ENCODE data around the gene ZNRF3.

Gene ZNRF3

GRCh38 chr22:28874811-28875320 is 8.5 kb upstream of the ZNRF3 start:
- no peaks in the 10 kb centered on the region for H4K20me1 ChIP-seq (ENCODE audit: insufficient read depth, low read length)
- H2AFZ ChIP-seq (ENCODE audit: low read depth, low read length), result no peak overlapping the region
- DNase-seq (no peak), ATAC-seq (ENCODE audit: insufficient read depth, low read depth) (no peak)
- no peak overlapping the region for H3K27ac ChIP-seq (ENCODE audit: low read length)
- no peak overlapping the region for H3K9ac ChIP-seq (ENCODE audit: low read depth, low read length)
- no peaks in the 10 kb centered on the region for H3K79me2 ChIP-seq (ENCODE audit: insufficient read depth, low read length)
- no peaks in the 10 kb centered on the region for H3K36me3 ChIP-seq (ENCODE audit: insufficient read depth, low read length)
- H3K4me1 ChIP-seq (ENCODE audit: insufficient read depth, low read length), result no peaks in the 10 kb centered on the region
- TF ChIP-seq EZH2 (IDR thresholded peaks at IDR 0.05; ENCODE audit: borderline replicate concordance, low read depth, low read length, severe bottlenecking), result no peak
- no peak for TF ChIP-seq CTCF (IDR thresholded peaks at IDR 0.05; ENCODE audit: borderline replicate concordance, extremely low read depth, low read length, poor library complexity, severe bottlenecking)
- no peak overlapping the region for H3K4me3 ChIP-seq (ENCODE audit: low read depth in 1 of 2, low read length in 2 of 2)
- H3K4me2 ChIP-seq (ENCODE audit: insufficient read depth, low read length), result no peak overlapping the region
- H3K9me3 ChIP-seq (ENCODE audit: insufficient read depth, low read length, severe bottlenecking), result no peaks in the 10 kb centered on the region
- no peaks in the 10 kb centered on the region for H3K27me3 ChIP-seq (ENCODE audit: insufficient read depth, low read length, poor library complexity)

GRCh38 chr22:28882545-28882877 is 861 bp upstream of the ZNRF3 start:
- Histone ChIP-seq H3K4me2 (ENCODE audit: insufficient read depth, low read length) (peak overlapping the region; percentile 97), H3K9ac (ENCODE audit: low read depth, low read length) (peak overlapping the region; percentile 62), H3K27ac (ENCODE audit: low read length) (peak overlapping the region; percentile 77), H3K4me1 (ENCODE audit: insufficient read depth, low read length) (peaks cover 20% of the 10 kb centered on the region), H4K20me1 (ENCODE audit: insufficient read depth, low read length) (peaks cover 21% of the 10 kb centered on the region), H2AFZ (ENCODE audit: low read depth, low read length) (peak overlapping the region; percentile 99), H3K36me3 (ENCODE audit: insufficient read depth, low read length) (no peaks in the 10 kb centered on the region), H3K9me3 (ENCODE audit: insufficient read depth, low read length, severe bottlenecking) (no peaks in the 10 kb centered on the region), H3K27me3 (ENCODE audit: insufficient read depth, low read length, poor library complexity) (peaks cover 13% of the 10 kb centered on the region), H3K4me3 (ENCODE audit: low read depth in 1 of 2, low read length in 2 of 2) (peak overlapping the region; percentile 27 to 63; a peak in 3 of 4 replicates), H3K79me2 (ENCODE audit: insufficient read depth, low read length) (no peaks in the 10 kb centered on the region)
- no peak for TF ChIP-seq EZH2 (IDR thresholded peaks at IDR 0.05; ENCODE audit: borderline replicate concordance, low read depth, low read length, severe bottlenecking)
- no peak for TF ChIP-seq CTCF (IDR thresholded peaks at IDR 0.05; ENCODE audit: borderline replicate concordance, extremely low read depth, low read length, poor library complexity, severe bottlenecking)
- ATAC-seq (ENCODE audit: insufficient read depth, low read depth), result peak; percentile 13; the same call in 2 of the 3 replicates
- no peak for DNase-seq

- H3K36me3 ChIP-seq (ENCODE audit: insufficient read depth, low read length), result no peaks in the 10 kb centered on the region
- no peaks in the 10 kb centered on the region for H3K79me2 ChIP-seq (ENCODE audit: insufficient read depth, low read length)
- H3K27me3 ChIP-seq (ENCODE audit: insufficient read depth, low read length, poor library complexity), result peaks cover 13% of the 10 kb centered on the region
- TF ChIP-seq CTCF (IDR thresholded peaks at IDR 0.05; ENCODE audit: borderline replicate concordance, extremely low read depth, low read length, poor library complexity, severe bottlenecking) (no peak), EZH2 (IDR thresholded peaks at IDR 0.05; ENCODE audit: borderline replicate concordance, low read depth, low read length, severe bottlenecking) (no peak)
- peak overlapping the region in 1 of 2 experiments; percentile 64; a peak in 3 of 4 replicates for H3K4me3 ChIP-seq (ENCODE audit: low read depth in 1 of 2, low read length in 2 of 2)
- H3K9me3 ChIP-seq (ENCODE audit: insufficient read depth, low read length, severe bottlenecking), result no peaks in the 10 kb centered on the region
- H3K4me1 ChIP-seq (ENCODE audit: insufficient read depth, low read length), result peaks cover 20% of the 10 kb centered on the region
- H3K27ac ChIP-seq (ENCODE audit: low read length), result no peak overlapping the region
- H4K20me1 ChIP-seq (ENCODE audit: insufficient read depth, low read length), result peaks cover 26% of the 10 kb centered on the region
- DNase-seq (no peak), ATAC-seq (ENCODE audit: insufficient read depth, low read depth) (no peak)
- peak overlapping the region; percentile 38 for H3K9ac ChIP-seq (ENCODE audit: low read depth, low read length)
- peak overlapping the region; percentile 97 for H3K4me2 ChIP-seq (ENCODE audit: insufficient read depth, low read length)
- peak overlapping the region; percentile 75; the same call in 1 of the 2 replicates for H2AFZ ChIP-seq (ENCODE audit: low read depth, low read length)
Observed at GRCh38 chr22:28883657-28883916, 215 bp downstream of the ZNRF3 start.
